HG02678 (cell line): ENCODE measurements around the gene BOLL.
A peak's percentile ranks its signal among the peaks of the same experiment; 100 is the strongest.
"Not testable (repeated sequence)": the region's sequence is repeated elsewhere in the genome, so short reads cannot be mapped to it uniquely, and the experiment has no call there.

Experiments used
- ATAC-seq: cut with Tn5 transposase; IDR thresholded peaks from one replicate; pipeline ENCODE4 v1.9.1; 2021; ENCODE audit warnings: mild to moderate bottlenecking, moderate library complexity; ENCODE audit not compliant: unreplicated experiment

Gene BOLL, protein sequence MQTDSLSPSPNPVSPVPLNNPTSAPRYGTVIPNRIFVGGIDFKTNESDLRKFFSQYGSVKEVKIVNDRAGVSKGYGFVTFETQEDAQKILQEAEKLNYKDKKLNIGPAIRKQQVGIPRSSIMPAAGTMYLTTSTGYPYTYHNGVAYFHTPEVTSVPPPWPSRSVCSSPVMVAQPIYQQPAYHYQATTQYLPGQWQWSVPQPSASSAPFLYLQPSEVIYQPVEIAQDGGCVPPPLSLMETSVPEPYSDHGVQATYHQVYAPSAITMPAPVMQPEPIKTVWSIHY

DNA sequence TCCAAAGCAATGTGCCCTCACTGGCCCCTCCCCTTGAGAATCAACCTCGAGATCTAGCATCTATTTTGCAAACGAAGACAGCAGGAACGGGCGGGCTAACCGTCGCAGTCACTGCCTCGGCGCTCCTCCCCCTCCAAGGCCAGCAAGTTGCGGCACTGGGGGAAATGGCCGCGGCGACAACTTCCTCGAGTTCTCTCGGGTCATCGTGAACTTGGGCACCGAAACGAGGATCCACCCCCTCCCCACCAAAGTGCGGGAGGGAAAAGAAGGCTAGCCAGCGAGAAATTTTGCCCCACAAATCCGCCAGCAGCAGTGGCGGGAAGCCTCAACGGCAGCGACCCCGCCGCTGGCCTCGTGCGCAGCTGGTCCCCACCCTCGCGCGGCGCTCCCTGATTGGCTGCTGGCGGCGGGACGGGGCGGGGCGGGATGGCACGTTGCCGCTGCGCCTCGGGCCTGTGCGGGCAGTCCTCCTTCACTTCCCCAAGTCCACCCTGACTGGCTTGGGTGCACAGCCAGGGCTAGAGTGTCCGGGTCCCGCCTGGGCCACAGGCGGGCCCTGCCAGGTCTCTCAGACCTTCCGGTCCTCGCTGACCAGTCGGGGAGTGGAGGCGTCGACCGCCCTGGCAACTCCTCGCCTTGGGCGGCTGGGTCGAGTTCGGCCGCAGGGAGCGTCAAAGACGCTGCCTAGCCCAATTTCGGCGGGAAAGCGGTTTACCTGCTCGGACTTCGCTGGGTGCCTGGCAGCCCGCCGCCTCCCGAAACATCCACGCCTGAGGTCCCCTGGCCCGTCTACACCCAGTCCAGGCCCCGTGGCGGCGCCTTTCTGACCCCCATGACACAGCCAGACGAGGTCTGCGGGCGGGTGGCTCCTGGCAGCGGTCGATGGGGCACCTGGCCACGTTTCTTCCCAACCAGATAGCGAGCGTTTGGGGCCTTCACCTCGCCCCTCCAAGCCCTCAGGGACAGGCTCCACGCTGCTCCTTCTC, at the start of gene BOLL:
Gene BOLL, minus strand, starts transcription at position 364 of the 986 bp plus-strand sequence. CDS start 3,469 bp downstream, outside the sequence.
- no peak for ATAC-seq

GRCh38 chr2:197834771-197835170, 49.7 kb upstream of the BOLL start:
- not testable (repeated sequence) for ATAC-seq

- no peak for ATAC-seq
These were observed 43.5 kb upstream of the BOLL start for GRCh38 chr2:197828464-197829135.

DNA sequence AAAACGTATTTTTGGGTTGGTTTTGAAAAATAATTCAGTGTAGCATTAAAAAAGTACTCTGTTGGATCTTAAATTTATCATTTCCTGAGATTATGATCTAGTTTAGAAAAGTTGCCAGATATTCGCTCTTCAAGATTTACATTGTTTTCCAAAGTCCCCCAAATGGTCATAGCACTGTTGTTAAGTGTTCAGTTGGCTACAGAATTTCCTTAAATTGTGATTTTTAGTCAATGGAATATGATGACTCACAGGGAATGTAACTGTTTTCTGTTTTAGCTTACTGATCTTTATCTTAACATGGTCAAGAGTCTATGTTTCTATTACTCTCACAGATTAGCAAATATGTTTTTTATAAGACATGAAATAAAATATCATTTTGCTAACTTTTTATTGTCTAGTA, 42.5 kb upstream of the BOLL start:
- no peak for ATAC-seq

DNA sequence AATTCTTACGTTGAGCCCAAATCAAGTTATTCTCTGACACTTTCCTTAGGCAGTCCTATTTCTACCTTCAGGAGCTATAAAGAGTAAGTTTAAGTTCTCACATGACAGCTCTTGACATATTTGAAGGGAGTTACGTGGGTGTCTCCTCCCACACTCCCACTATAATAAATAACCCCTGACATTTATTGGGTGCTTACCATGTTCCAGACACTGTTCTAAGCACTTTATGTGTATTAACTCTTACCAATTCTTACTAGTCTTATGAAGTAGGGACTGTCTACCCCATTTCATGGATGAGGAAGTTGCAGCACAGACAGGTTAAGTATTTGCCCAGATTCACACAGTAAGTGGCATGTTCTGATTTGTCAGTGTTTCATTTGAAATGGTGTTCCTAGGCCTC, 37.2 kb upstream of the BOLL start:
- no peak for ATAC-seq

GRCh38 chr2:197821550-197822289, 36.6 kb upstream of the BOLL start:
- ATAC-seq, result no peak

- no peak for ATAC-seq
These were observed 29.4 kb upstream of the BOLL start for GRCh38 chr2:197814526-197814925.

DNA sequence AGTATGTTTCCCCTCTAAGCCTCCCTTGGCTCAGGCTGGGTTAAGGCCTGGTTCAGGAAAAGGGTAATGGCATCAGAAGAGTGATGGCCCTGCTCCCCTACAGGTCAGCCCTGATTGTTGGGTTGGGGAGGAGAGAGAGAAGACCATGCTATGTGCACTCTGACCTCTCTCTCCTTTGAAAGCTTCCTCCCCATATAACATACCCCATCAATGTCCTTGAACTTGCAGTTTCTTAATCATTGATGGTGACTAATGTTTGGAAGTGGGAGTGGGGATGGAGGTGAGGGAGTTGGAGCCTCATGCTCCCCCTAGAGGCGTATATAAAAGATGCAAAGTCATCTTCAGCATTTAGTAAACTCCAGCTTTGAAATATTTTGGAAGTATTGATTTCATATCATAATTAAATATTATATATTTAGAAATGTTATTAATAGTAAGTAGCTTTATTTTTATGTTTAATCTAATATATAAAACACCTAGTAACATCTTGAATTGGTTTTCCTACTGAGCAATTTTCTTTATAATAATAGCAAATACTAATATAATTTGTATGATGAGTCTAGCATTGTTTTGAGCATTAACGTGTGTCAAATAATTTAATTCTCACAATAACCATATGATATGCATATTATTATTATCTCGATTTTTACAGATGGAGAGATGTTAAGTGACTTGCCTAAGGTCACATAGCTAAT, 28.1 kb upstream of the BOLL start:
- ATAC-seq, result peak; percentile 65

DNA sequence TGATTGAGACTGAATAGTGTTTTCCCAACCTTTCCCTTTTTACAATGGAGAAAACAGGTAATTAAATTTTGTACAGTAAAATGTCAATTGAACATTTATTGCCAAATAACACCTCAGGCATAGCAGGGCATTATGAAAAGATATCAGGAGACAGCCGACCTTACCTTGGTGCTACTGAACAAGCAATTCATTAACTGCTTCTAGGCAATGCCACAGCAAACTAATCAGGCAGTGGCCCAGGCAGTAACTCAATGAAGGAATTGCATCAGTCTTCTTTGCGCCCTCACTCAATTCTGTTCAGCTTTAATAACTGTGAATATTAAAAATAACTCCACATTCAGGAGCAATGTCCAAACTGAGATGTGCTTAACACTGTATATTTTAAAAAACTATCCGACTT, 25.4 kb upstream of the BOLL start:
- no peak for ATAC-seq

- no peak for ATAC-seq
These were observed 24.9 kb upstream of the BOLL start for GRCh38 chr2:197810016-197810415.

DNA sequence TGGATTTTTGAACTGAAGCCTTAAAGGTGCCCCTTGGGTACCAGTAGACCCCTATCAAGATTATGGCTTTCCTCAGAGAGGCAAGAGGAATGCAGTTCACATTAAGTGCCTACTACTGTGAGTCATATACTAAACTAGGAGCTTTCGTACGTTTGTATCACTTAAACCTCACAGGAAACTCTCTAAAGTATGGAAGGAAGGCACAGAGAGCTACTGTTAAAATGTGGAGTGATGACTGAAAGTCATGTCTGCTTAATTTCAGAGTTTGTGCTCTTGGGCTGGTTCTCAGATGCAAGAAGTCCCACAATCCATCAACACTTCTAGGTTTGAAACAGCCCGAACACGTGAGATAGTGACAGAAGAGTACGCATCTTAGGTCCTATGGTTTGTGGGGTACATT, 23.9 kb upstream of the BOLL start:
- ATAC-seq, result no peak

DNA sequence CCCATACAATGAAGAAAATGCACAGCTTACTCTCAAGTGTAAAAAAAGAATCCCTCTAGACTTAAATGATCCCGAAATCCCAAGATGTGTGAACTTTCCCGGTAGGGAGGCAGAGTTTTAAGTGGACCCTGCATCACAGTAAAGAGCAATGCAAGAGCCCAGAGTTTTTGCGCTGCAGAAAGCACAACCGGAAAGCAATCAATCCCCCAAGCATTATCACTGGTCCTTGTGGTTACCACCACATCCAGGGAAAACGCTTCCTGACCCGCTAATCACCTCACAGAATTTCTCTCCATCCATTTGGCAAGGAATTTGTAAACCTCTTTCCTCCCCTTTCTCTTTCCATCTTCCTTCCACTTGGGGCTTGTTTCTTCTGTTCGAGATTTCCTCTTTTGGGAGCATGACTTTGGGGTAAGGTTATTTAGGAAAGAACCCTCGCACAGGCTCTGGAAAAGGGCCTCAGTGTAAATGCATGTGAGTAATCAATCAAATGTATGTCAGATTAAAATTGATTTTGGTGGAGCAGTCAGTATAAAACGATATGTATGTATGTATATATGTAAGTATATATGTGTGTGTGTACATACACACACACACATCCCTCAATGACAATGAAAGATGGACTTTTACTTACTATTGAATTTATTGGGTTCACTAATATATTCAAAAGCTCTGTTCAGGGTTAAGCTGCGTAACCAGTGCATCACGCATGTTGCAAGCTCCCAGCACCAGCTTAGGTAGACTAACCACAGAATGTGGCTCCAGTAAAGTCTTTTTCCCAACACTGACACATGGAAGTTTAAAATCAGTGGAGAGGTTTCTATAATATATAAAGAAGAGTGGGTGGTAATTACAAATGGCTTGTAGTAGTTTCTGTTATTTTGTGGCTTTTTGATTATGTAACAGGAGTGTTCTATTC, 20.9 kb upstream of the BOLL start:
- no peak for ATAC-seq

DNA sequence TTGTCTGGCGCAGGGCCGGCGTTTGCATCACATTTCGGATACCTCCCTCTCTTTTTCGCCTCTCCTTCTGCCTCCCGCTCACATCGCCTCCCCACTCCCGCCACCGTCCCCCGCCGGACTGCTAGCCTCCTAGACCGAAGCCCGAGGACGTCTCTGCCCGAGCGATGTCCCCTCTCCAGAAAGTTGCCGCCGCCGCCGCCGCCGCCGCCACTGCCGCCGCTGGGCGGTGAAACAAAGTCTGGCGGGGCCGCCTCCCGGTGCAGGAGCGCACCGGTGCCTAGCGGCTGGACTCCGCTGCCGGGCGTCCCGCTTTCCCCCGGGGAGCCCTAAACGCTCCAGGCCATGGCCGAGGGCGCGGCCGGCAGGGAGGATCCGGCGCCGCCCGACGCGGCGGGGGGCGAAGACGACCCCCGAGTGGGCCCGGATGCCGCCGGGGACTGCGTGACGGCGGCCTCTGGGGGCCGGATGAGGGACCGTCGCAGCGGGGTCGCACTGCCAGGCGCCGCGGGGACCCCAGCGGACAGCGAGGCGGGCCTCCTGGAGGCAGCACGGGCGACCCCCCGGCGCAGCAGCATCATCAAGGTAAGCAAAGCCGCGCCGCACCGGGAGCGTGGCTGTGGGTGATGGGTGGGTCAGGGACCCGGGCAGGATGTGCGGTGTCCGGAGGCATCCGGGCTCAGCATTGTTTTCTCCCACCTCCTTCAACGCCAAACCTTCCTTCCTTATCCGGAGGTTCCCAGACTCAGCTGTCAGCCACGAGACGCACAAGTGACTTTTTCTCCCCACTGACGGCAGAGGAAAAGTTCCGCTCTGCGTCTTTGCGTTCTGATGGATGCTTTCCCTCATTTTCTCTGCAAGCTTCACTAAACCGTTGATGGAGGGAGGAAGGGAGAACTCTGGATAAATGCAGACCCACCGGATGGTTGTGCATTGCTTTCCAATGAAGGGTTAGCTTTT, 19.9 kb upstream of the BOLL start:
- ATAC-seq, result peak; percentile 34

- peak; percentile 100 for ATAC-seq
These were observed 19.1 kb upstream of the BOLL start, which contains the start of gene PLCL1 for GRCh38 chr2:197804049-197804757. Gene PLCL1 (plus strand): TSS chr2:197804593.

DNA sequence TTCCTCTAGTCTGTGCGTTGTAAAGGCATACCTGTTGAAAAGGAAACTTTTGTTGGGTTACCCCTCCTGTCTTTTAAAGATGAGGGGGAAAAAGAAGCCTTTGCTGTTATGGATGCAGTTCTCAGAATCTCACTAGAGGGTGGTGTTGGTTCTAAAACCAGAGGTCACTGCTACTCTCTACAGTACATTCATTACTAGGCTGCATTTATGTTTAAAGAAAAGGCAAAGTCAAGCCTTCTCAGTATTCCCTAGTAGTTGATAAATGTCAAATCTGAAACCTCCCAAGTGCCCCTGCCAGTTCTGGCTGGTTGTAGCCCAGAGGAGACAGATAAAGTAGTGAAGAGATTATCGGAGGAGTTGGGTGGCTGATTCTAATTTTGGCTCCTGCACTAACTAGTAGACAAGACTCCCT, 17.9 kb upstream of the BOLL start:
- peak; percentile 33 for ATAC-seq

DNA sequence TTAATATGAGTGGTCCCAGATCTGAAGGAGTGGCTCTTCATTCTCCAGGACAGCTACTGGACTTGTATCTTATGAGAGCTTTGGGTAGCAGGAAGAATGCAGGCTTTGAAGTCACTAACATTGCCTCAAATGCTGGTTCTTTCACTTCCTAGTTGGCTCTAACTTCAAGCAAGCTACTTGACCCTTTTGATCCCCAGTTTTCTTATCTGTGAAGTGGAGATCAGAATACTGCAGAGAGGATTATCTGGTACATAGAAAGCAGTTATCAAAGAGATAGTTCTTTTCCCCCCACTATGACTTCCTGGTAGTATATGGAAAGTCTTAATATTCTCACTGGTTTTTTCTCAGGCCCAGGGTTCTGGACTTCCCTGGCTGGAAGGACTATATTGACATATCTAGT, 15.9 kb upstream of the BOLL start:
- ATAC-seq, result no peak

DNA sequence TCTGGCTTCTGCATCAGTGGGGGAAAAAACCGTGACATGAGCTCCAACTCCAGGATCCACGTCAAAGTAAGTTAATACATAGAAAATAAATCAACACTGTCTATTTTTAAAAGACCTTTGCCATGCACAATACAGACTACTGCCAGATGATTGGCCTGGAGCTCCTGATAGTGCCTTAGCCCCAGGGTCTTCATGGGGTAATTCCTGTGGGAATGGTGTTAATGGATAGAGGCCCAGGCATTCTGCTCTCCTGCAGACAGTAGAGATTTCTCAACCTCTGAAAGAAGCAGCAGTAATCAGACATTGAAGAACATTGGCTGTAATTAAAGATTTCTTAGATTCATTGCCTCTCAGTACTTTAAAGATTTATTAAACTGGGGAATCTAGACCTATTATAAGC, 15.0 kb upstream of the BOLL start:
- no peak for ATAC-seq
